ENCODE measurements around the gene SLC24A3. TPM values are rescaled to one million over a fixed set of nuclear protein-coding genes. Genes with fewer than 3 reads are reported as not detected.

SLC24A3 gene
- total RNA-seq, 2 experiments from 2014 or later, result not detected

DNA sequence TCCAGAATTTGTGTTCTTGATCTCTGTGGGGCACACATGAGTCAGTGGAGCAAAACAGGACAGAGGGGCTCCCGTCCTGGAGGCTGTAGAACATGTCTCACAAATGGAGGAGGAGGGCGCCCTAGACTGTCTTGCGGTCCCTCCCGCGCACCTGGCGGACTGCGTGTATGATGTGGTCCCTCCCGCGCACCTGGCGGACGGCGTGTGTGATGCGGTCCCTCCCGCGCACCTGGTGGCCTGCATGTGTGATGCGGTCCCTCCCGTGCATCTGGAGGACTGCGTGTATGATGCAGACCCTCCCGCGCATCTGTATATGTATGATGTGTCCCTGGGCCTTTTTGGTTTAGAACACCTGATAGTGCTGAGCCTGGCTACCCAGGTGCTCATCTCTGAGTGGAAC is 386.8 kb downstream of the SLC24A3 start:
- no peak overlapping the region for H3K4me2 ChIP-seq (ENCODE audit: low read length)
- no peak overlapping the region for H2AFZ ChIP-seq (ENCODE audit: low read length)
- no TSS peak for BruUV-seq (replicated peaks)
- H3K79me2 ChIP-seq (ENCODE audit: insufficient read depth, low read depth, low read length), result no peaks in the 10 kb centered on the region
- no peaks in the 10 kb centered on the region for H4K20me1 ChIP-seq (ENCODE audit: insufficient read depth, low read length)
- TF ChIP-seq, protein P1, sequence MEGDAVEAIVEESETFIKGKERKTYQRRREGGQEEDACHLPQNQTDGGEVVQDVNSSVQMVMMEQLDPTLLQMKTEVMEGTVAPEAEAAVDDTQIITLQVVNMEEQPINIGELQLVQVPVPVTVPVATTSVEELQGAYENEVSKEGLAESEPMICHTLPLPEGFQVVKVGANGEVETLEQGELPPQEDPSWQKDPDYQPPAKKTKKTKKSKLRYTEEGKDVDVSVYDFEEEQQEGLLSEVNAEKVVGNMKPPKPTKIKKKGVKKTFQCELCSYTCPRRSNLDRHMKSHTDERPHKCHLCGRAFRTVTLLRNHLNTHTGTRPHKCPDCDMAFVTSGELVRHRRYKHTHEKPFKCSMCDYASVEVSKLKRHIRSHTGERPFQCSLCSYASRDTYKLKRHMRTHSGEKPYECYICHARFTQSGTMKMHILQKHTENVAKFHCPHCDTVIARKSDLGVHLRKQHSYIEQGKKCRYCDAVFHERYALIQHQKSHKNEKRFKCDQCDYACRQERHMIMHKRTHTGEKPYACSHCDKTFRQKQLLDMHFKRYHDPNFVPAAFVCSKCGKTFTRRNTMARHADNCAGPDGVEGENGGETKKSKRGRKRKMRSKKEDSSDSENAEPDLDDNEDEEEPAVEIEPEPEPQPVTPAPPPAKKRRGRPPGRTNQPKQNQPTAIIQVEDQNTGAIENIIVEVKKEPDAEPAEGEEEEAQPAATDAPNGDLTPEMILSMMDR (conservative IDR thresholded peaks at IDR 0.05; ENCODE audit: low read length), result no peak
- TF ChIP-seq EZH2phosphoT487 (IDR thresholded peaks at IDR 0.05; ENCODE audit: borderline replicate concordance, low read depth, low read length), result no peak
- no peak for DNase-seq (ENCODE audit: low spot score)
- H3K36me3 ChIP-seq (ENCODE audit: insufficient read depth, low read length), result no peaks in the 10 kb centered on the region
- no peaks in the 10 kb centered on the region for H3K9me2 ChIP-seq (ENCODE audit: insufficient read depth, low read length)
- H3K9me3 ChIP-seq (ENCODE audit: low read length), result no peaks in the 10 kb centered on the region
- H3K27ac ChIP-seq (ENCODE audit: low read depth, low read length, poor library complexity, severe bottlenecking), result no peak overlapping the region
- ChIA-PET POLR2A (no interaction called here), CTCF (ENCODE audit: unreplicated experiment) (no interaction called here)
- H3K4me1 ChIP-seq (ENCODE audit: insufficient read depth, low read length, poor library complexity, severe bottlenecking), result no peaks in the 10 kb centered on the region
- H3K4me3 ChIP-seq (ENCODE audit: low read depth, low read length, poor library complexity, severe bottlenecking), result no peak overlapping the region
- intact Hi-C loops (cut with micrococcal nuclease; ENCODE audit: unreplicated experiment), result no loop called here

DNA sequence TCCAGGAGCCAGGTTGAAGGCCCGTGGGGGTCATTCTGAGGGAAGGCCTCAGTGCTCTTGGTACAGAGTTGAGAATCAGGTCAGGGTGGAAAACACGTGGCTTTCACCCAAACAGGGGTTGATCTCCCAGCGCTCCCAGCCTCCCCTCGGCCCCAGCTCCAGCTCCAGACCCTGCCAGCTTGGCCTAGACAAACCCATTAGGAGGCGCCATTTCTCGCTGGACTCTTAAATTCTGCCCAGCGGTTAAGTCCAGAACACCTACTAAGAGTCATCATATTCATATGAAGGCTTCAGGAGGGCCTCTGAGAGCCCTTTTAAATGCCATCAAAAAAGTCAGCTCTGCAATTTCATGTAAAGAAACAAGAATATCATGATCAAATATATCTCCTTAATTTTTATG is 387.6 kb downstream of the SLC24A3 start:
- Histone ChIP-seq H3K4me3 (ENCODE audit: low read depth, low read length, poor library complexity, severe bottlenecking) (no peak overlapping the region), H4K20me1 (ENCODE audit: insufficient read depth, low read length) (no peaks in the 10 kb centered on the region), H3K27ac (ENCODE audit: low read depth, low read length, poor library complexity, severe bottlenecking) (no peak overlapping the region), H3K36me3 (ENCODE audit: insufficient read depth, low read length) (no peaks in the 10 kb centered on the region), H3K79me2 (ENCODE audit: insufficient read depth, low read depth, low read length) (no peaks in the 10 kb centered on the region), H3K9me3 (ENCODE audit: low read length) (no peaks in the 10 kb centered on the region), H3K4me1 (ENCODE audit: insufficient read depth, low read length, poor library complexity, severe bottlenecking) (no peaks in the 10 kb centered on the region), H3K9me2 (ENCODE audit: insufficient read depth, low read length) (no peaks in the 10 kb centered on the region), H3K4me2 (ENCODE audit: low read length) (no peak overlapping the region), H2AFZ (ENCODE audit: low read length) (no peak overlapping the region)
- DNase-seq (ENCODE audit: low spot score), result no peak
- intact Hi-C loops (cut with micrococcal nuclease; ENCODE audit: unreplicated experiment), result no loop called here
- no TSS peak for BruUV-seq (replicated peaks)
- TF ChIP-seq EZH2phosphoT487 (IDR thresholded peaks at IDR 0.05; ENCODE audit: borderline replicate concordance, low read depth, low read length), result no peak
- TF ChIP-seq, protein P1 (conservative IDR thresholded peaks at IDR 0.05; ENCODE audit: low read length), result no peak
- CTCF ChIA-PET (ENCODE audit: unreplicated experiment), result no interaction called here
- POLR2A ChIA-PET, result interaction anchor here (1.0 kb wide), 1 partner anchor 15 kb away, joined by 3 read pairs; no protein-coding TSS in a partner anchor

DNA sequence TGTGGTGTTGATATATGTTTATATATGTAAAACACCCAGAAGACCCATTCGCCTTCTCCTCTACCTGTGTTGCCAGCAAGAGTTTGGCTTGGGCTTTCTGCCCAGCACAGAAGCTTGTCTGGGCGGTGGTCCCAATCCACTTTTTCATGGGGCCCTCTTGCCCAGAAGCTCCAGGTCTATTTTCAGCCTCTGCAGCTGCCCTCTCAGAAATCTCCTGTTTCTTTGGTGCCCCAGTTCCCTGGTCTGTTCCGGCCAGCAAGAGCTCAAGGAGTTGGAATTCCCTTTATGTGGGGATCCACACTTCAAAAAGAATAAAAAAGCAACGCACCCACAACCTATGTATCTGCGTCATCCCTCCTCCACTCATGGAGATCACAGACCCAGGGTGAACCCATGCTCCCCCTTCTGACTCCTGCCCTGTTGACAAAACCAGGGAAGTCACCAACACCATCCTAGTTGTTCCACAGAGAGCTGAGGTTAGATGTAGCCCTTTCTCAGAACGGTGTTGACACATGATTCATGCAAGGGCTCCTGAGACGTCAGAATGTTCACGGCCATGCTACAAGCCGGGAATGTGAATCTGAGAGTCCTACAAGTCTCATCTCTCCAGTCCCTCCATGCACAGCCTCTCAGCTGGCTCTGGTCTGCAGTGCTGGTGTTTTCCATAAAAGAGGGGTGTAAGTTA is 388.8 kb downstream of the SLC24A3 start:
- no peak overlapping the region for H3K4me3 ChIP-seq (ENCODE audit: low read depth, low read length, poor library complexity, severe bottlenecking)
- H3K9me2 ChIP-seq (ENCODE audit: insufficient read depth, low read length), result no peaks in the 10 kb centered on the region
- no peaks in the 10 kb centered on the region for H3K9me3 ChIP-seq (ENCODE audit: low read length)
- ChIA-PET POLR2A (interaction anchor here (1.0 kb wide), 1 partner anchor 14 kb away, joined by 3 read pairs; no protein-coding TSS in a partner anchor), CTCF (ENCODE audit: unreplicated experiment) (no interaction called here)
- no peak overlapping the region for H3K27ac ChIP-seq (ENCODE audit: low read depth, low read length, poor library complexity, severe bottlenecking)
- no peak overlapping the region for H2AFZ ChIP-seq (ENCODE audit: low read length)
- H3K36me3 ChIP-seq (ENCODE audit: insufficient read depth, low read length), result no peaks in the 10 kb centered on the region
- TF ChIP-seq, protein P1 (conservative IDR thresholded peaks at IDR 0.05; ENCODE audit: low read length), result no peak
- H4K20me1 ChIP-seq (ENCODE audit: insufficient read depth, low read length), result no peaks in the 10 kb centered on the region
- intact Hi-C loops (cut with micrococcal nuclease; ENCODE audit: unreplicated experiment), result no loop called here
- BruUV-seq (replicated peaks), result no TSS peak
- H3K4me2 ChIP-seq (ENCODE audit: low read length), result no peak overlapping the region
- DNase-seq (ENCODE audit: low spot score), result no peak
- no peaks in the 10 kb centered on the region for H3K4me1 ChIP-seq (ENCODE audit: insufficient read depth, low read length, poor library complexity, severe bottlenecking)
- no peaks in the 10 kb centered on the region for H3K79me2 ChIP-seq (ENCODE audit: insufficient read depth, low read depth, low read length)

Measured in OCI-LY7 (cell line).